Stimulated activated CD4-positive, alpha-beta T cell treated with anti-CD3 and anti-CD28 coated beads, TNF-alpha, amount 100 ng/mL, for 48 hours (primary cell): ENCODE results near the gene SDC3.

Experiments
- DNase-seq, 3 donors: peaks; one replicate each; pipeline ENCODE4 v3.0.0-alpha.2; 2020; ENCODE audit warnings: low read depth in 3 of 3

The SDC3 gene

GRCh38 chr1:30888975-30889374 lies 19.6 kb downstream of the SDC3 start:
- DNase-seq = no peak

GRCh38 chr1:30888391-30888790 lies 20.2 kb downstream of the SDC3 start:
- no peak for DNase-seq

- DNase-seq = no peak
These were observed 20.9 kb downstream of the SDC3 start for GRCh38 chr1:30887485-30888315.

- no peak for DNase-seq
These were observed 21.7 kb downstream of the SDC3 start for GRCh38 chr1:30886710-30887428.

- no peak for DNase-seq
These were observed 22.7 kb downstream of the SDC3 start for GRCh38 chr1:30885570-30886522.

GRCh38 chr1:30884723-30885122 lies 23.8 kb downstream of the SDC3 start:
- DNase-seq = no peak

GRCh38 chr1:30883389-30884172 lies 25.0 kb downstream of the SDC3 start:
- no peak for DNase-seq

- no peak for DNase-seq
These were observed 25.7 kb downstream of the SDC3 start for GRCh38 chr1:30882678-30883388.

- no peak for DNase-seq
These were observed 27.0 kb downstream of the SDC3 start for GRCh38 chr1:30881319-30882181.

- DNase-seq = no peak
These were observed 27.8 kb downstream of the SDC3 start for GRCh38 chr1:30880678-30881318.

- DNase-seq = no peak
These were observed 28.4 kb downstream of the SDC3 start for GRCh38 chr1:30879940-30880677.

- DNase-seq = no peak
These were observed 29.3 kb downstream of the SDC3 start for GRCh38 chr1:30879126-30879786.

- DNase-seq = no peak
These were observed 30.0 kb downstream of the SDC3 start for GRCh38 chr1:30878559-30878958.

GRCh38 chr1:30878016-30878415 lies 30.5 kb downstream of the SDC3 start:
- no peak for DNase-seq

GRCh38 chr1:30877205-30877912 lies 31.2 kb downstream of the SDC3 start:
- DNase-seq = no peak

- DNase-seq = no peak
These were observed 31.9 kb downstream of the SDC3 start for GRCh38 chr1:30876451-30877204.
